ENCODE measurements around the gene NFIX. TPM values are rescaled to one million over a fixed set of nuclear protein-coding genes. Genes with fewer than 3 reads are reported as not detected.

NFIX gene
- total and polyA plus RNA-seq, 2 of the 13 experiments (the other 11 are each of a cell fraction or from before 2014, with no cell fraction given) = 3.4 to 5.4 TPM

GRCh38 chr19:13095934-13096927, 101.0 kb downstream of the NFIX start (continued):
- TF ChIP-seq GMEB1 (CRISPR knock-in tag; IDR thresholded peaks at IDR 0.05; ENCODE audit: borderline replicate concordance) (no peak), NFIB (CRISPR knock-in tag; IDR thresholded peaks at IDR 0.05; ENCODE audit: borderline replicate concordance) (no peak), ZNF850 (CRISPR knock-in tag; conservative IDR thresholded peaks at IDR 0.05) (no peak), KMT2A (CRISPR knock-in tag; IDR thresholded peaks at IDR 0.05) (no peak), ZNF619 (CRISPR knock-in tag; IDR thresholded peaks at IDR 0.05) (no peak), NFYC (CRISPR knock-in tag; IDR thresholded peaks at IDR 0.05) (no peak)

GRCh38 chr19:13097033-13097462, 101.8 kb downstream of the NFIX start:
- no peak overlapping the region for H2AFZ ChIP-seq (ENCODE audit: low read length)
- ChIA-PET CTCF (ENCODE audit: low intra/inter-chr PET ratio, low total read pairs) (no interaction called here), POLR2A (interaction anchor here (1.5 to 1.7 kb wide), 2 partner anchors 42 to 120 kb away, joined by 6 to 12 read pairs; no protein-coding TSS in a partner anchor)
- H3K9me3 ChIP-seq (ENCODE audit: low read length) = no peaks in the 10 kb centered on the region
- BruUV-seq (replicated peaks) = TSS peak; percentile 64
- DNase-seq (ENCODE audit: low spot score) (no peak), ATAC-seq (no peak), FAIRE-seq (no peak)
- no peak overlapping the region for H3K4me2 ChIP-seq (ENCODE audit: low read depth, low read length)
- intact Hi-C loops (cut with micrococcal nuclease; ENCODE audit: unreplicated experiment) = no loop called here
- in situ Hi-C loops (cut with HindIII; ENCODE audit: extremely low pct_ligation_motif_present, low pct_unique_long_range_greater_than_20kb) = no loop called here
- H3K4me3 ChIP-seq (replicated peaks in 1 of 3; ENCODE audit: insufficient read depth in 1 of 3, low read depth in 2 of 3, low read length in 3 of 3) = no peak overlapping the region
- H3K27me3 ChIP-seq (ENCODE audit: control insufficient read depth in 1 of 2, insufficient read depth in 2 of 2, low read length in 2 of 2) = no peaks in the 10 kb centered on the region
- H4K20me1 ChIP-seq (ENCODE audit: insufficient read depth, low read length) = no peaks in the 10 kb centered on the region; the same call in none of the 2 replicates
- H3K79me2 ChIP-seq (ENCODE audit: insufficient read depth, low read length) = no peaks in the 10 kb centered on the region
- WGBS (ENCODE audit: low lambda C conversion rate) = 92% methylated on average over 20 of the region's 20 CpGs
- H3K36me3 ChIP-seq (replicated peaks in 1 of 2; ENCODE audit: control insufficient read depth in 1 of 2, insufficient read depth in 2 of 2, low read length in 2 of 2) = no peaks in the 10 kb centered on the region; a peak in 1 of 5 replicates
- H3K27ac ChIP-seq (ENCODE audit: extremely low read length, insufficient read depth, low read length) = no peak overlapping the region
- H3K4me1 ChIP-seq (ENCODE audit: insufficient read depth, low read length) = peaks cover 49% of the 10 kb centered on the region
- no peak for TF ChIP-seq ZNF816 (CRISPR knock-in tag; IDR thresholded peaks at IDR 0.05; ENCODE audit: borderline replicate concordance)
- TF ChIP-seq POLR2G (IDR thresholded peaks at IDR 0.05; ENCODE audit: low read depth, low read length) = 0 out of 2 replicates have a peak, but pooled peaks have one; percentile 5
- H3K9ac ChIP-seq (ENCODE audit: insufficient read depth, low read depth, low read length) = no peak overlapping the region
